GM12801 (cell line): ENCODE results near the gene FAM161B.

Experiments used
- TF ChIP-seq, protein P1 (sequence below): IDR thresholded peaks from one replicate; pipeline ENCODE4 v1.5.1; 2011; ENCODE audit warnings: control low read depth; ENCODE audit not compliant: insufficient read length; ENCODE audit errors: extremely low read depth

Gene FAM161B, protein sequence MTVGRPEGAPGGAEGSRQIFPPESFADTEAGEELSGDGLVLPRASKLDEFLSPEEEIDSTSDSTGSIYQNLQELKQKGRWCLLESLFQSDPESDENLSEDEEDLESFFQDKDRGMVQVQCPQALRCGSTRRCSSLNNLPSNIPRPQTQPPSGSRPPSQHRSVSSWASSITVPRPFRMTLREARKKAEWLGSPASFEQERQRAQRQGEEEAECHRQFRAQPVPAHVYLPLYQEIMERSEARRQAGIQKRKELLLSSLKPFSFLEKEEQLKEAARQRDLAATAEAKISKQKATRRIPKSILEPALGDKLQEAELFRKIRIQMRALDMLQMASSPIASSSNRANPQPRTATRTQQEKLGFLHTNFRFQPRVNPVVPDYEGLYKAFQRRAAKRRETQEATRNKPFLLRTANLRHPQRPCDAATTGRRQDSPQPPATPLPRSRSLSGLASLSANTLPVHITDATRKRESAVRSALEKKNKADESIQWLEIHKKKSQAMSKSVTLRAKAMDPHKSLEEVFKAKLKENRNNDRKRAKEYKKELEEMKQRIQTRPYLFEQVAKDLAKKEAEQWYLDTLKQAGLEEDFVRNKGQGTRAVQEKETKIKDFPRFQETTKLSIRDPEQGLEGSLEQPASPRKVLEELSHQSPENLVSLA

DNA sequence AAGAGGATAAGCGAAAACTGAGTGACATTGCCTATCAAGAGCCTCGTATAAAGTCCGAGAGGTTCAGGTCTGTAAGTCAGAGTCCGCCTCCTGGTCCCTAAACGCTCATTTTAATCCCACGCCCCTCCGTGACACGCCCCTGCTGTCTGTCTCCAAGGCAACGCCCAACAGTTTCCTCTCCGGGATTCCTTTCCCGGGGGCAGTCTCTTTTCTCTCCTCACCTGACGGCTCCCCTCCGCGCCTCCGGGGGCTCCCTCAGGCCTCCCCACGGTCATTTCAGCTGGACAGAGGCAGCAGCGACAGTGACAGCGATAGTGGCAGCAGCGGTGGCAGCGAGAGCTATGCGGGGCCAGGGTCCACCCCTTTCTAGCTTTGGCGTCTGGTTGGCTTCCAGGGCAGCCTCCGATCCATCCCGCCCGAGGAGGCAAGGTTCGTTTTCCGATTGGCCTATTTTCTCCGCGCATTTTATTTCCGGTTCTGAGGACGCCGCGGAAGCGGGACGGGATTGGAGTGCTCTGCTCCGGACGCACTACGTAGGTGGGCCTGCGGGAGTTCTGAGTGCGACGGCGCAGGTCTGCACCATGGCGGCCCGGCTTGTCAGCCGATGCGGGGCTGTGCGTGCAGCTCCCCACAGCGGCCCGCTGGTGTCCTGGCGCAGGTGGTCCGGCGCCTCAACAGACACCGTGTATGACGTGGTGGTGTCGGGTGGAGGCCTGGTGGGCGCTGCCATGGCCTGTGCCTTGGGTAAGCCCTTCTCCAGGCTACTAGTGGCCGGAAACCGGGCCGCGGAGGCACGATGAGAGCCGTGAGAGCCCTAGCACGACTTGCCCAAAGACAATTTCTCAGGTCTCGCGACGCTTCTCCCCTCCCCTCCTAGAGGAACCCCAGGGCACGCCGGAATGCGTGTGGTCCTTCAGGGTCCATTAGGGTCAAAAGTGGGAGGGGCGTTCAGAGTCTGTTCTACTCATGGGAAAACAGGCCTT is at the start of gene FAM161B, which contains the start of gene COQ6:
TSS of gene FAM161B (minus strand) at position 343 of the 983 bp plus-strand sequence. CDS start at position 275, 68 bp downstream.
TSS of gene COQ6 (plus strand) at position 551 of the 983 bp plus-strand sequence. CDS start at position 582, 31 bp downstream.
- TF ChIP-seq, protein P1, sequence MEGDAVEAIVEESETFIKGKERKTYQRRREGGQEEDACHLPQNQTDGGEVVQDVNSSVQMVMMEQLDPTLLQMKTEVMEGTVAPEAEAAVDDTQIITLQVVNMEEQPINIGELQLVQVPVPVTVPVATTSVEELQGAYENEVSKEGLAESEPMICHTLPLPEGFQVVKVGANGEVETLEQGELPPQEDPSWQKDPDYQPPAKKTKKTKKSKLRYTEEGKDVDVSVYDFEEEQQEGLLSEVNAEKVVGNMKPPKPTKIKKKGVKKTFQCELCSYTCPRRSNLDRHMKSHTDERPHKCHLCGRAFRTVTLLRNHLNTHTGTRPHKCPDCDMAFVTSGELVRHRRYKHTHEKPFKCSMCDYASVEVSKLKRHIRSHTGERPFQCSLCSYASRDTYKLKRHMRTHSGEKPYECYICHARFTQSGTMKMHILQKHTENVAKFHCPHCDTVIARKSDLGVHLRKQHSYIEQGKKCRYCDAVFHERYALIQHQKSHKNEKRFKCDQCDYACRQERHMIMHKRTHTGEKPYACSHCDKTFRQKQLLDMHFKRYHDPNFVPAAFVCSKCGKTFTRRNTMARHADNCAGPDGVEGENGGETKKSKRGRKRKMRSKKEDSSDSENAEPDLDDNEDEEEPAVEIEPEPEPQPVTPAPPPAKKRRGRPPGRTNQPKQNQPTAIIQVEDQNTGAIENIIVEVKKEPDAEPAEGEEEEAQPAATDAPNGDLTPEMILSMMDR = no peak

DNA sequence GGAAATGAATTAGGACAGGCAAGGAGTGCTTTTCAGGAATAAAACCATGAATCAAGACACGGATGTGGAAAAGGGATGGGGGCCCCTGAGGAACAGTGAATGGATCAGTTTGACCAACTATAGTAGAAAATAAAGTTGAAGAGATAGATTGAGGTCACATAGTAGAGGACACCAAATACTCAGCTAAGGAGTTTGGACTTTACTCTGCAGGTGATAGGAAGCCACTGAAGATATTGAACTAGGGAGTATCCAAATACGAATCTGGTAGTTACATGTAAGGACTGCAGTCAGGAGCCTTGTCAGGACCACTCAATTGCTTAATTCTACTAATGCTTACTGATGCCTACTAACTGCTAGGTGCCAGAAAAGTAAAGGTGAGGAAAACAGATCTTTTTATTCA is 48.8 kb upstream of the FAM161B start:
- TF ChIP-seq, protein P1 = no peak

DNA sequence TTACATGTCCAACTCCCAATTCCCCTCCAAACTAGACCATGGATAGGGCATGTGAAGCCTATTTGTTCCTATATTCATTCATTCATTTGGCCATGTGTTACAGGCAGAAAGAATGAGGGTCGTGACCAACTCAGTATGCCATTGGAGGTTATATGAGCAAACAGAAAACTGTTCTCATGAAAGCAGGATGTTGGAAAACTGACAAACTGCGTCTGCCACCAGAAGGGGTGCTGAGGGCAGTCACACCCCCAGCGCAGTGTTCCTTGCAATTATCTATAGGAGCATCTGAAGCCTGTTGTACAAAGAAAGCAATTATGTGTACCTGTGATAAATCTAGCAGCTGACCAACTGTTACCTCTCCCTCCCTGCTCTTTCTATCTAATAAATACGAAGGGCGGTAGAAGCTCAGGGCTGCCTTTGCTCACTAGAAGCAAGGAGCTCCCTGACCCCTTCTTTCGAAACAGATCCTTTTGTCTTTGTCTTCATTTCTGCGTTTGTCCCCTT is 48.1 kb upstream of the FAM161B start:
- TF ChIP-seq, protein P1 = no peak

DNA sequence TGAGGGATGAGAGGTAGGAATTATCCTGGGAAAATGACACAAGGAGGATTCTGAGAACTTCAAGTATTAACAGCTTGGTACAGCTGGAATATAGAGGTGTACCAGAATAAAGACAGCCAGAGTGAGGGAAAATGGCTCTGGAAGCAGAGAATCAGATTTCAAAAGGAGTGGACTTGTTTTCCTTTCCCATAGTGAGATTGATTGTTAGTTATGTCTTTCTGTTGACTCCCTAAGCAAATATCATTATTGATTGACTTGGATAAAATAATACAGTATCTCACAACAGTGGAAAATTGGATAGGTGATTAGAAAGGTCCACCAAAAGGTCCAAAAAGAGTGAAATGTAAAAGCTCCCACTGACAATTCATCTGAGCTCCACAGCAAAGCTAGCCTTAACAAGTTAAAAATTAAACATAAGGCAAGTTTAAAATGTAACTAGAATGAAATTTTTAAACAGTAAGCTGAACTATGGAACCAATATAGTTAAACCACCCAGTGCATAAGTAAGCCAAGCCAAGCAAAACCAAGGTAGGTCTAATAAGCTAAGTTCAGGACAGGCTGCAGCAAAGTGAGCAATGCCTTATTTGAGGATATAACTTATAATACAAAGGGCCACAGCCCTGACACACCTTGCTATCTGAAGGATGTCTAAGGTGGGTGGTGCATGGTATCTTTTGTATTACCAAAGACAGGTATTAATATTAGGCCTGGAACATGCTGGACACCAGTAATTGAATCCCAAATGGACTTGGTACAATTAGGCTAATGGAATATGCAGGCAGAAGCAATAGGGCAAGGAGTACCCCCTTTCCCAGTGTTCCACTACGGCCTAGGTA is 47.4 kb upstream of the FAM161B start:
- TF ChIP-seq, protein P1 = no peak

DNA sequence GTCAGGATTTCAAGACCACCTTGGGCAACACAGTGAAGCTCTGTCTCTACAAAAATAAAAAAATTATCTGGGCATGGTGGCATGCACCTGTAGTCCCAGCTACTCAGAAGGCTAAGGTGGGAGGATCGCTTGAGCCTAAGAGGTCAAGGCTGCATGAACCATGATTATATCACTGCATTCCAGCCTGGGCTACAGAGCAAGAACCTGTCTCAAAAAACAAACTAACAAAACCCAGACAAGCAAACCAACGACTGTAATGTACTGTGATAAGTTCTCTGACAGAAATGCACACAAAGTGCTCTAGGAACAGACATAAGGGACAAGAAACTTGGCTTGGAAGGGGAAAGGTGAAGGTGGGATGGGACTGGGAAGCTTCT is 46.8 kb upstream of the FAM161B start:
- TF ChIP-seq, protein P1 = no peak

DNA sequence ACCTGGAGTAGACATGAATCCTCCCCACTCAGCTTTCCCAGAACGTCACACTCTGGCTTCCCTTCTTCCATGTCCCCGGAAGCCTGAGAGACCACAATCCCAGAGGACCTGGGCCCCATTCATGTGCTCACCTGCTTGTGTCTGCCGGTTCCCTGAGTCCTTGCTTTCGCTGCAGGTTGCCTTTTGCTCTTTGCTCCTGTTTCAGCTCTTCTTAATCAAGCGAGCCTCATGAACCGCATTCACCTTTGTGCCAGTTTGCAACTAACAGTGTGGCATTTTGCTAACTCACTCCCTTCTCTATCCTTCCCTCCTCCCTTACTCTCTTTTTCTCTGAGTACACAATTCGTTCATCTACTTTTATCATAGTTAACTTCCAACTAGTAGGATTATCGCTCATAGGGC is 46.1 kb upstream of the FAM161B start:
- TF ChIP-seq, protein P1 = no peak
